HG03097 (cell line): Measurements from ENCODE around the gene YWHAG.

Experiments used
- ATAC-seq: cut with Tn5 transposase; IDR thresholded peaks from one replicate; pipeline ENCODE4 v1.9.1; 2021; ENCODE audit not compliant: unreplicated experiment, low FRiP score

Gene YWHAG

DNA sequence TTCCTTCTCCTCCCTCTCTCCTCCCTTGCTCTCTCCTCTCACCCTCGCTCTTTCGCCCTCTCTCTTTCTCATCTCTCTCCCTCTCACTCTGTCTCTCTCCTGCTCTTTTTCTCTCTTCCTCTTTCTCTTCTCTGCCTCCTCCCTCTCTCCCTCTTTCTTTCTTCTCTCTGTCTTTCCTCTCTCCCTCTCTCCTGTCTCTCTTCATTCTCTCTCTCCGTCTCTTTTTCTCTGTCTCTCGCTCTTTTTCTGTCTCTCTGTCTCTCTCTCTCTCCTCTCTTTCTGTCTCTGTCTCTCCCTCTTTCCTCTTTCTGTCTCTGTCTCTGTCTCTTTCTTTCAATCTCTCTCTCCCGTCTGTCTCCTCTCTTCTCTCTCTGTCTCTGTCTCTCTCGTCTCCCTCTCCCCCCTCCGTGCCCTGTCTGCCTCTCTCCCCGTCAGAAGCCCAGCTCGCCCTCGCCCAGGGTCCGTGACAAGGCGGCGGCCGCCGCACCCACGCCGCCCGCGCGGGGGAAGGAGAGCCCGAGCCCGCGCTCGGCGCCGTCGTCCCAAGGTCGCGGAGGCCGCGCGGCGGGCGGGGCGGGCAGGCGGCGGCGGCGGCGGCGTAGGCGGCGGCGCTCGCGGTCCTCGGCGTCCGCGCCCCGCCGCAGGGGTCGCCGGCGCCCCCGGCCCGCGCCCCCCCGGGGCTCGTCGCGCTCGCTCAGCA is 77.6 kb downstream of the YWHAG start:
- no peak for ATAC-seq

DNA sequence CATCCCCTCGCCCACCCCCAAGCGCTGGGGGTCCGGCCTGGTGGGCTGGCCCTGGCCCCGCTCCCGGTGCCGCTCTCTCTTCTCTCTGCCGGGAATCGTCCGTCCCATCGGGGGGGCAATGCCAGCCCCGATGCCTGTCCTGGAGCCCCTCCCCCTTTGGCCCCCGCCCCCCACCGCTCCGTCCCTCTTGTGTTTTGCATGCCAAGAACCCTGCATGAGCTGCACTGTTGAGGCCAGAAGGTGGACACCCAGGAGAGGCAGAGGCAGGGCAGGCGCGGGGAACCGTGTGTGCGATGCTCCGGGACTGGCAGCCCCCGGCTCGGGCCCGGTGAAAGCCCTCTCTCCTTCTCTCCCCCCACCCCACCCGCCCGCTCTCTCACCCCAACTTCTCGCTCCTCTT is 78.4 kb downstream of the YWHAG start:
- no peak for ATAC-seq

DNA sequence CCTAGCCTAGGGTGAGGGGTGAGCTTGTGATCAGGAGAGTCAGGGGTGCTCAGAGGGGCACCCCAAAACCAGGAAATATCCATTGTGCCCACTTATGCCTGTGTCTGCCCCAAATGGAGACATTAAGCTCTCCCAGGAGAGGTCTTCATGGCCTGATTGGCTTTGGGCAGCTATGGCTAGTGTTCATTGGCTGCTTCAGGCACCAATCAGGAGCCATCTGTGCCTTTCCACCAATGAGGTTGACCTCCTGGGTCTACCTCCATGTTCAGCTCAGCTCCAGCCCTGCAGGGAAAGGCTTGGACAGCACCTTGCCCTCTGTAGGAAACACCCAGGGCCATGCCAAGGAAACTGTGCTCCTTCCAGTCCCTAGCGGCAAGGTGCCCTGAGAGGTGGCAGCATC is 80.3 kb downstream of the YWHAG start:
- no peak for ATAC-seq
